GM18907 (cell line): ENCODE results near the gene SLCO4A1.
"Not testable (repeated sequence)": the region's sequence is repeated elsewhere in the genome, so short reads cannot be mapped to it uniquely, and the experiment has no call there.

Experiments used
- ATAC-seq: cut with Tn5 transposase; IDR thresholded peaks from one replicate; pipeline ENCODE4 v1.9.1; 2021; ENCODE audit warnings: mild to moderate bottlenecking, moderate library complexity; ENCODE audit not compliant: unreplicated experiment

SLCO4A1 gene

DNA sequence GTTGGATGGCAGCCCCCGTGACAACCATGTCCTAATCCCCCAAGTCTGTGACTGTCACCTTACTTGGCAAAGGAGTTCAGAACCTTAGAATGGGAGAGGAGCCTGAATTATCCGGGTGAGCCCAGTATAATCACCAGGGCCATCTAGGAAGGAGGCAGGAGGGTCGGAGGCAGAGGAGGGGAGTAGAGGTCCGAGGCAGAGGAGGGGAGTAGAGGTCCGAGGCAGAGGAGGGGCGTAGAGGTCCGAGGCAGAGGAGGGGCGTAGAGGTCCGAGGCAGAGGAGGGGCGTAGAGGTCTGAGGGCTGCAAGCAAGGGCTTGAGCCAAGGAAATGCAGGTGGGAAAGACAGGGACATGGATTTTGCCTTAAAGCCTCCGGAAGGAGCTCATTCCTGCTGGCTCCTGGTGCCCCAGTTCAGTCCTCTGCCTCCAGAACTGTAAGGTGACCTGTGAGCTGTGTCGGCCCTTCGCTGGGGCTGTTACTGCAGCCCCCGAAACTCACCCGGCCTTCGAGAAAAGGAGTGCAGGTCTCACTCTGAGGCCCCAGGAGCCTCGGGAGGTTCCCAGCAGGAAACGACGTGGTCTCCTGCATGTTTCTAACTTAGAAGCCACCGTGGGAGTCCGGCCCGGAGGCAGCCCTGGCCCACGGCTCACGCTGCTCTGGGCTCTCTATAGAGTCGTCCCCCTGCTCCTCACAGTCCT lies 20.0 kb upstream of the SLCO4A1 start:
- ATAC-seq = no peak

DNA sequence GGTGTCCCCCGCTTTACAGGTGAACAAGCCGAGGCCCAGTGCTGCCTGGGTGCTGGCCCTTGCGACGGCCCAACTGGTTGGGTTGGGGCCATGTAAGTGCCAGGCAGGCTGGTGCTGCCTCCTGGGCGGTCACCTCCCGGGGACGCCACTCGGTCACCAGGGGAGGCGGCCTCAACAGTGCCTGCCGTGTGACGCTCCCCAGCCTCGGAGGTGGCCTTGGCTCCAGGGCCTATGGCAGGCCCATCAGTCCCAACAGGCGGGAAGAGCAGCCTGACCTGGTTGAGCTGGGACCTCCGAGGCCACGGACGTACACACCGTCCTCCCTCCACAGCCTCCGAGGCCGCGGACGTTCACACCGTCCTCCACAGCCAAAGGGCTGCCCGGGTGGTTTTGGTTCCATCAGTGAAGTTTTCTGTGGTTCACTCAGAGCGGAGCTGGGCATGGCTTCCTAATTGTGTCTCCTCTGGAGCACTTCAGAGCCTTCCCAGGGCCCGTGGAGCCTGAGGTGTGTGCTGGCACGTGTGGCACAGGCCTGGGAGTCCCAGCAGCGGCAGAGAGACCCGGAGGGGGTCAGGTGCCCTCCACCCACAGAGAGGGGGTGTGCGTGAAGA lies 19.3 kb upstream of the SLCO4A1 start:
- no peak for ATAC-seq

DNA sequence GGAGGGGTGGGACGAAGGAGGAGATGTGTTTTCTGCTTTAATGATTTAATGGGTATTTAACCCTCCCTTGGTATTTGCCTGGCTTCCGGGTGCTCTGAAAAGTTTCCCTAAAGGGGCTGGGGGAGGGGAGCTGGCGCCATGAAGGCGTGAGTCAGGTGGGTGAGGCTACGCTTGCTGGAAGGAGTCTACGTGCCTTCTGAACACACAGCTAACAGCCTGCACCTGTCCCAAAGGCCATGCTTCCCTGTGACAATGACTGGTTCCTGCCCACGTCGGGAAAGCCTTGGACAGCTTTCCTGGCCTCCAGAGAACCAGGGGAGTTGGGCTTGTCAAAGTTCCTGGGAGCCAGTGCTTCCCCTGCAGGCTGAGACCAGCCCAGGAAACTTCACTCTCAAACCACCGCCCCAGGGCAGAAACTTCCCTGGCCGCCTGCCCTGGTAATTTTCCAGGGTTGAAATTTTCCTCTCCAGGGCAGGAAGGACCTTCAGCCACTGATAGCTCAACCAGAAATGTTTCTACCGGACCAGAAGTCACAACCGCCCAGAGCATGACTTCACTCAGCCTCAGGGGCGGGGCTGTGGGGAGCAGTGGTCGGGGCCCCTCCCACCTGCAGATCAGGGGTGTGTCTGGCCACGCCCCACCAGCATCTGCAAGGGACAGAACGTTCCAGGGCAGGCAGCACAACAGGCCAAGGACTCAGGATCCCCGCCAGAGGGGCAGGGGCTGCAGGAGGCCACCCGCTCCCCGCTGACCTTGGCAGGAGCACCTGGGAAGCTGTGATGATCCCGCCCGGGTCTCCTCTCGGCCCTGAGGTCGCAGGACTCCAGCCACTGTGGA lies 18.6 kb upstream of the SLCO4A1 start:
- ATAC-seq = peak; percentile 66

DNA sequence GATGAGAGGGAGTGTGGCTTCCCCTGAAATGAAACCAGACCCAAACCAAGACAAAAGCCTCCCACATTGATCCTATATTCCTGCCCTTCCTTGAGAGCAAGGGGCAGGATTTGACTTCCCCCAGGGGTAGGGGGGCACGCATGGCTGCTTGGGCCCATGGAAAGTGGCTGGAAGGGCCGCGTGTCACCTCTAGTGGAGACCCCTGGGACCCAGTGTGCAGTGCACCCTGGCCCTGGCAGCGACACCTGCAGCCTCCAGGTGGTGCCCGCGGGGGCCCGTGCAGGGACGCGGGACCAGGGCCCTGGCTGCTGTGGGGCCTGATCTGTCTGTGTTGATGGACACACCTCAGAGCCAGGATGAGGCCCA lies 18.0 kb upstream of the SLCO4A1 start:
- peak; percentile 46 for ATAC-seq

DNA sequence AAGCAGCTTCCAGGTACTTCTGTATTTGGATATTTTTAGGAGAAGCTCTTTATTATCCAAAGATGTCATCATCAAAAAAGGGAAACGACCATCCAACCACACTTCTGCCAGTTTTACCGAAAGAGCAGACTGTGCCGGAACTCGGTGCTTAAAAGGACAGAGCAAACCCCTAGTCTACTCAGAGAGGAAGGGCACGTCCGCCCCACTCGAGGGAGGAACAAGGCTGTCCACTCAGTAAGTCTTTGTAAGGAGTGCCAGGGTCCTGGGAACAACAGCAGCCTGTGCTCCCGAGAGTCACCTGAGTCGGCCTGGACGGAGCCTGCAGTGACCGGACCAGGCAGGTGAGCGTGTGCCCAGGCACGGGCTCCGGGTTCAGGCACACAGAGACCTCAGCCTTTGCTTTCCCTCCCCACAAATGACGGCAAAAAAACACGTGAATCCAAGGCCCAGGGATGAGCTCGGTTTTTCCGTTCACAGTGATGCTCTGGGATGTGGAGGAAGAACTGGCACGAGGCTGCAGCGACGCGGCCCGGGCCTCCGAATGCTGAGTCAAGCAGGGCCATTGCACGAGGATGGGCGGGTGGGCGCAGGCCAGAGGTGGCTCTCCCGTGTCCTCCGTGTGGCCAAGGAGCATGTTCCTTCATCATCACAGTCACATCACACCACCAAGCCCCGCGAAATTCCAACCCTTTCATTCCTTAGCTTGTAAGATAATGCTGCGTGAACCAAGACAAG lies 17.4 kb upstream of the SLCO4A1 start:
- ATAC-seq = no peak

DNA sequence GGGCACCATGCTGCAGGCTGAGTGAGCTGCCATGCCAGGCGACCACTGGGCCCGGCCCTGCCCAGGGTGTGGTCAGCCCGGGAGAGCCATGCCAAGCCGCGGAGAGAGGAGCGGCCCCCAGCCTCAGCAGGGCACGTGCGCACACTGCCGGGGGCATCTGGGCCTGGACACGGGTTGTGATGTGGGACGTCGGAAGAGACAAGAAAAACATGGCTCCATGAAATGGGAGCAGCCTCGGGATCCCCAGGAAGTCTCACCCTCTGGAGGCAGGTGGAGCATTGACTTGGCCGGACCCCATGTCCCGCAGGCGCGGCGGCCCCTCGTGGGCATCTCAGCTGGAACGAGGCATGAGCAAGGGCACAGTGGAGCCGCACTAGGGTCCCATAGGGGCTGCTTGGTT lies 16.8 kb upstream of the SLCO4A1 start:
- ATAC-seq = no peak

DNA sequence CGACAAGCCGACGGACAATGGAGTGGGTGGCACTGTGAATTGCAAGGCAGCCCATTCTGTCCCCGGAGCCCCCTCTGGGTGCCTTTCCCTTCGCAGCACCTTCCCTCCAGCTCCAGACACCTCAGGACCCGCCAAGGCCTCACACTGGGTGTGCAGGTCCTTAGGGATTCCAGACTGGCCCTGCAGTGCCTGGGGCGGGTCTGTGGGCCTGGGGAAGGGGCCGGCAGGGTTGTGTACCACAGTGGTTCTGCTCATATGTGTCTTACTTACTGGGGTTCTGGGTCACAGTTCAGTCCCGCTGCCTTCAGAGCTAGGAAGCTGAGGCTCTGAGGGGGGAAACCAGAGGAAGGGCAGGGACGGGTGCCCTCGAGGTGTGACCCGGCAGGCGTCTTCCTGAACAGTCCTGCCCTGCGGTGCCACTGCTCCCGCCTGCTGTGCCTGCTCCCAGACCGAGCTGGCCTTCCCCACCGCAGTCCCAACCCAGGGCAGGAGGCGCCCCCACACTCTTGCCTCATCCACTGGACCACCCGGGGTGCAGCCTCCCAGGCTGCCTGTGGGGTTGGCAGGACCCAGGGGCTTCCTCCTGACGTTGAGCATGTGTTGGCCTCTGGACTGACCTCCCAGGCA lies 16.3 kb upstream of the SLCO4A1 start:
- ATAC-seq = no peak

DNA sequence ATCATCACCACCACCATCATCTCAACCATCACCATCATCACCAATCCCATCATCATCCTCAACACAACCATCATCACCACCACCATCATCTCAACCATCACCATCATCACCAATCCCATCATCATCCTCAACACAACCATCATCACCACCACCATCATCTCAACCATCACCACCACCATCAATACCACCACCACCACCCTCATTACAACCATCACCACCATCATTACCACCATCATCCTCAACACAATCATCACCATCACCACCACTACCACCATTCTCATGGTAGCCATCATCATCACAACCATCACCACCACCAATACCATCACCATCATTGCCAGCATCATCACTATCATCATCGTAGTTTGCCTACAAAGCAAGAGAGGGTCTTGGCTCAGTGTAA lies 14.9 kb upstream of the SLCO4A1 start:
- ATAC-seq = not testable (repeated sequence)

DNA sequence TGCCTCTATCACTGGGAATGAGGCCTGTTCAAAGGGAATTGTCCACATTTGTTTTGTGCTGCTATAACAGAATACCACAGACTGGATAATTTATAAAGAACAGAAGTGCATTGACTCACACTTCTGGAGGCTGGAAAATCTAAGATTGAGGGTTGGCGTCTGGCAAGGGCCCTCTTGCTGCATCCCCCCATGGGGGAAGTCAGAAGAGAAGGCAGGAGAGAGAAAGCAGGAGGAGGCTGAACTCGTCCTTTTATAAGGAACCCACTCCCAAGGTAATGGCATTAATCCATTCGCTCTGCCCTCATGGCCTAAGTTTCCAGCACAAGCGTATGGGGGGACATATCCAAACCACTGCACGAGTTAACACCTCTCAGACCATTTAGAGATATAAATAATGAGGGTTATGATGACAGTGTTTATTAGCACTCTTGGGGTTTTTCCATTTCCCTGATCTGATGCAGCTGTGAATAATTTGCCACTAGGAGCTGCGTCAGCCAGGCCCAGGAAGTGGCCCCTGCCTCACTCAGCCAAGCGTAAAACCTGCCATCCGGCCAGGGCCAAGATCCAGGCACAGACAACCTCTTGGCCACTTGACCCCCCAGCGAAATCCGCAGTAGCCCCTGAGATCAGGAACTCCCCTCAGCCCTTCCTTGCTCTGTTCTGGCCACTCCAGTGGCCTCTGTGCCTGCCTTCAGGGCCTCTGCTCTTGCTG lies 14.2 kb upstream of the SLCO4A1 start:
- ATAC-seq = peak; percentile 36

DNA sequence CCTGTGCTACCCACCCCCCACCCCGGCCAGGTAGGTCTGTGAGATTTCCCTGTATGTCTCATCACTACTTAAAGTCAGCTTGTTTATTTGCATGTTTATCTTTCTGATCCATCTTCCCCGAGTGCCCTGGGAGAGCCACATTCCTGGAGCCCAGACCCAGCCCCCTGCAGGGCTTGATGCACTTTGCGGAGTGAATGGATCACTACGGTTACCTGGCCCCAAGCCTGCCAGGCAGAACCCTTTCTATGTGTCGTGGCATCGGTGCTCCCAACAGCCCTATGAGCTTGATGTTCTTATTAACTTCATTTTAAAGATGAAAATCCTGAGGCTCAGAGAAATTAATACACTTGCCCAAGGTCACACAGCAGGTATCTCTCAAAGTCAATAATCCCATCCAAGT lies 13.6 kb upstream of the SLCO4A1 start:
- ATAC-seq = no peak

DNA sequence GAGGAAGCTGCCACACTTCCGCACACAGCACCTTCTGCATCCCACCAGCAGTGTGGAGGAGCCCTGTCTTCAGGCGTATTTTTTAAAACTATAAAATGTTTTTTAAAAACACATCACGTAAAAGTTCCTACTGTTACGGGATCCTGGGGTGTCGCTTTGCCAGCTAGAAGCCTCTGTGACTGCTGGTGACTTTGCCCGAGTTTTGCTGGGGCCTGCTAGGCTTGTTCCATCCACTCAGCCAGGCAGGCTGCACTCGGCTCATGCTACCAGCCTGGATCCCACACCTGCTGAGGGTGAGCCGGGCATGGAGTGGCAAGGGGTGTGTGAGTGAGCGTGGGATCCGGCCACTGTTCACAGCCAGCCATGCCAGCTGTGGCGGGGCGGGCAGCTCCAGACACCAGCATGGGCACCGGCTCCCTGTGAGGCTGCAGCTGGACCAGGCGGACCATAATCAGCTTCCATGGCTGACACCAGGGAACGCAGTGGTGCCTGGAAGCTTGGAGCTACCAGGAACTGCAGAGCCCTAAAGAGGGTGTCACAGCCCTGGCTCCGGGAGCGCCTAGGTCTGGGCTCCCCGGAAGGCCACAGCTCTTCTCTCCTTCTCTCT lies 12.3 kb upstream of the SLCO4A1 start:
- no peak for ATAC-seq

DNA sequence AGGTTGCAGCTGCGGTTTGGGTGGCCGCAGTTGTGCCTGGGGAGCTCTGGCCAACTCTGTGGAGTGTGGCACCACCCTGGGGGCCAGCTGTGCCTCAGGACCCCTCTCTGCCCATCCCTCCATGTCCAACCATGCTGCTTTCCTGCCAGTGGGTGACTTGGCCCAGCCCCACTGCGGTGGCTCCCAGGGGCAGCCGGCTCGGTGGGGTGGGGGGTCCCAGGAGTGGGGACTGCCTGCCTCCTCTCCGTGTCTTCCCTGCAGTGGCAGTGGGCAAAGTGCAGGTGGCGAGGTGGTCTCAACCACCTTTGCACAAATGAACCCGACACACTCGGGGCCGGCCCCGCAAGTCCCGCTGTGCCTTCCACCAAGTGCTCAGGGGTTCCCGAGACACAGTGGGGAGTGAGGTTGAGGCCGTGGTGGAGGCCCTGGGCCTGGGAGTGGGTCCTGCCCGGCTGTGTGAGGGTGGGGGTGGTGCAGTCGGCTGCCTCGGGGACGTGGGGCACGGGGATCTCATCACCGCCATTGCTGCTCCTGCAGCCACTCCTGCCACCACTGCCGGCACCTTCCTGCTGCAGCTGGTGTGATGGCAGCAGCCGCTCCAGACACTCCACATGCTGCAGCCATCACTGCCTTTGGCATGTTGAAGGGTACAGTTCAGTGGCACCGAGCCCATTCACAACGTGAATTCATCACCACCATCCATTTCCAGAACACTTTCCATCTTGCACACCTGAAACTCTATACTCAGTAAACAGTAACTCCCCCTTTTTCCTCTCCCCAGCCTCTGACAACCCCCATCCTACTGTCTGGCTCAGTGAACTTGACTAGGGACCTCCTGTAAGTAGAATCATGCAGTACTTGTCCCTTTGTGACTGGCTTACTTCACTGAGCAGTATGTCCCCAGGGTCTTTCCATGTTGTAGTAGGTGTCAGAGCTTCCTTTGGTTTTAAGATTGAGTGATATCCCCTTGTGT lies 10.7 kb upstream of the SLCO4A1 start:
- ATAC-seq = no peak

DNA sequence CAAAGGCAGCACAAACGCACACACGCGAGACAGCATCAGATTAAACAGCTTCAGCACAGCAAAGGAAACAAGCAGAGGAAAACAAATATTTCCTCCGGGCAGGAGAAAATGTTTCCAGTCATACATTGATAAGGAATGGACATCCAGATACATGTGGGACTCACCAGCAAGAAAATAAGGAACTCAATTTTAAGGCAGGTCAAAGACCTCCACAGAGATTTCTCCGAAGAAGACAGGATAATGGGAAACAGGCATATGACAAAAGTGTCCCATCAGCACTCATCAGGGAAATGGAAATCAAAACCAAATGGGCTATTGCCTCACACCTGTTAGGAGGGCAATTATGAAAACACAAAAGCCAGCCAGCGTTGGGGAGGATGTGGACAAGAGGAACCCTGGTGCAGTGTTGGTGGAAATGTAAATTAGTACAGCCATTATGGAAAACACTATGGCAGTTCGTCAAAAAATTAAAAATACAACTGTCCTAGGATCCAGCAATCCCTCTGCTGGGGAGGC lies 9.7 kb upstream of the SLCO4A1 start:
- ATAC-seq = no peak

DNA sequence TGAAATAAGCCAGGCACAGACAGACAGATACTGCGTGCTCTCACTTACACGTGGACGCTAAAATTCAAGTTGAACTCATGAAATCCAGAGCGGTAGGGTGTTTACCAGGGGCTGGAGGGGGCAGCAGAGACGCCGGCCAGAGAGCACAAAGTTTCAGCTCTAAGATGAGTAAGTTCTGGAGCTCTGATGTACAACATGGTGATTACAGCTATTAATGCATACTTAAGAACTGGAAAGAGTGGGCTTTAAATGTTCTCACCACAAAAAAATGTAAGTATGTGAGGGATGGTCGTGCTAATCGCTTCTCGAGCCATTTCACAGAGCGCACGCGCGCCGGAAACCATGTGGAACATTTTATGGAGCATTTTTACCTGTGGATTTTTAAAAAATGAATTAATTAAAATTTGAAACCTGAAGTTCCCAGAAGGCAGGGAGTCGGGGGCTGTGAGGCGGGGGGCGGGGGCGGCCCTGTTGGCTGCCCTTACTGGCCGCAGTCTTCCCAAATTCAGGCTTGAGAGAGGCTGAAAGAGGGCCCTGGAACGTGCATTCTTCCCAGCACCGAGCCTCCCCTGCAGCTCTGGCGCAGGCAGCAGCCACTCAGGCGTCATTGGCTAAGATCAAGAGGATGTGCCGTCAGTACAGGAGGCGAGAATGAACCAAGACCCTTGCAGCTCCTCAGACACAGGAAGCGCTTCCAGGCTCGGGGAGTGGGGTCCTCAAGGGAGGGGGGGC lies 8.5 kb upstream of the SLCO4A1 start:
- ATAC-seq = no peak

DNA sequence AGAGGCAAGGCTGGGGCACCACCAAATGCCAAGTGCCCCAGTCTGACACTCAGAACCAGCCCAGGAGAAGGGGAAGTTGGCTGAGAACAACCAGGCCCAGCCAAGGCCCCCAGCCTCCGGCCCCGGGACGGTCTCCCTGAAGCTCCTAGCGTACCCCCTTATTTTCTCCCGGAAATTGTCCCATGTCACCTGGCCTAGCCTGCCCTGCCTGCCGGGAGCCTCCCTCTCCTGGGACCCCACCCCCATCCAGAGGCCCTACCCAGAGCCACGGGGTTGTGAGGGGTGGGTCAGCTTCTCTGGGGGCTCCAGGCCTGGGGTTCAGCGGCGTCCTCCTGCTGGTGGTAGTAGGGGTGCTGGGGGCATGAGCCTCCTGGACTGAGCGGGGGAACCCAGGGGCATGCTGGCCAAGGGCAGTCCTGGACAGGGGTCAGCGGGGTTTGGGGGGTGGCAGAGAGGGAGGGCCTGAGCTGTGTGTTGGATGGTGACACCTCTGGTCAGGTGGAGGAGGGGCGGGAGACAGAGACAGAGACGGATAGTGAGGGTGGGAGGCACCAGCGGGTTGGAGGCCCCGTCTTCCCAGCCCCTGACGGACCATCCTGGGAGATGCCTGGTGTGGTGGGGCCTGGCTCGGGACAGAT lies 7.9 kb upstream of the SLCO4A1 start:
- no peak for ATAC-seq

DNA sequence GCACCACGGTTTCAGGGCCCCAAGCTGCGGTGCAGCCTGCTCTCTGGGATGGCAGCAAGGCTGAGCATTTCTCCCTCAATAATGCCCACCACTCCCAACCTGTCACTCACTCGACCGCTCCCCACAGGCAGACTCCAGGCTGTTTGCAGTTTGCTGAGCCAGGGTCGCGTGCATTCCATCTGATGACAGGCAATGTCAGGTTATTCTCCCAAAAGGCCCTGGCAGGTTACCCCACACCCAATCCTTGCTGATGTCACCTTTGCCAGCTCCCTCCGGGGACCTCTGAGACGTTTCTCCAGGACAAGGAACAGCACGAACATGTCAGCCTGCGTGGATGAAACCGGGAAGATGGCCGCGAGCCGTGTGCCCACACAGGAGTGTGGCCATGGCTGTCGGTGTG lies 7.1 kb upstream of the SLCO4A1 start:
- no peak for ATAC-seq

DNA sequence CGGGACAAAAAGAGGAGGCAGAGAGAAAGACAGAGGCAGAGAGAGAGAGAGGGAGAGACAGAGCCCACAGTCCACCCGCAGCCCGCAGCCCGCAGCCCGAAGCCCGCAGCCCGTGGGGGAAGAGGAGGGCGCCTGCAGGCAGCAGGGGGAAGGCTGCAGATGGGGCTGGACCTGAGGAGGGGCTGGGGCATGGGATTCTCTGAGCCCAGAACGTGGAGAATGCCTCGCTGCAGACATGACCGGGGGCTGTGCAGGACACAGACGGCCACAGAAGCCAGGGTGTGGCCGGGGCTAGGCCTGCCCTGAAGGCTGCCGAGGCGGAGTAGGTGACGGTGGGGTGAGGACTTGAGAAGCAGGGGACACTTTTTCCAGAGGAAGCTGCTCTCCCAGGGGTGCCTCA lies 6.5 kb upstream of the SLCO4A1 start:
- ATAC-seq = no peak
